Measurements from ENCODE around the gene KRT81.
"Not testable (repeated sequence)": the region's sequence is repeated elsewhere in the genome, so short reads cannot be mapped to it uniquely, and the experiment has no call there.

Gene KRT81

DNA sequence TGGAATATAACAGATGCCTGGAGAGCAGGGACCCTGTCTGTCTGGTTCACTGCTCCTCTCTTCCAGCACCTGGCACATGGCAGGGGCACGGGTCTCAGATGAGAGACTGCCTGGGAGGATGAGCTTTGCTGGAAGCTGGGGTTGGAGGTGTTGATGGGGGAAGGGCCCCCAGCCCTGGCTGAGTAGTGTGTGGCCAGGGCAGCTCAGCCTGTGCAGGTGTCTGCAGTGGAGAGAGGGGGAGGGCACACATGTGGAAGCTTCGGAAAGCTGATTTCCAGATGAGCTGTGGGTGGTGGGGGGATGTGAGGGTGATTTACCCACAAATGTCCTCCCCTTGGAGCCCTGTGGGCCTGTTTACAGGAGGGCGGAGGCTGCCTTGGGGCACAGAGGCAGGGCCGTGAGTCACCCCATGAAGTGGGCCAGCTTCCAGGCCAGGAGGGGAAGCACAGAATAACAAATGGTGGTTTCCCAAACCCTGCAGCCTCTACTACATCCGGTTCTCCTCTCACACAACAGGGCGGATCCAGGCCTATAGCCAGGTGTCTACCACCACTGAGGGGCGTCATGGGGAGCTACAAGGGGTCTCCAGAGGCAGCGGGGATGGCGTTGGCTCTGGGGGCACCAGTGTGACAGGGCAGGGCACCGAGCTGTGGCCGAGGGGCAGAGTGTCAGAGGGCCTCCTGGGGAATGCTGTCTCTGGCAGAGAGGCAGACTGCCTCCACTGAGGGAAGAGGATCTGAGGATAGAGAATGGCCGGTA is 47.3 kb downstream of the KRT81 start:
- no peaks in the 10 kb centered on the region for H3K9me3 Mint-ChIP-seq
- peak overlapping the region; percentile 61 to 89 (median 87) for H3K27ac Mint-ChIP-seq
- H3K4me3 Mint-ChIP-seq = no peak overlapping the region
- no peaks in the 10 kb centered on the region for H3K36me3 Mint-ChIP-seq (ENCODE audit: low read depth)
- peaks cover 55% of the 10 kb centered on the region for H3K27me3 Mint-ChIP-seq (ENCODE audit: low read depth)
- peaks cover 47% of the 10 kb centered on the region for H3K4me1 Mint-ChIP-seq
- TF ChIP-seq, protein P1, sequence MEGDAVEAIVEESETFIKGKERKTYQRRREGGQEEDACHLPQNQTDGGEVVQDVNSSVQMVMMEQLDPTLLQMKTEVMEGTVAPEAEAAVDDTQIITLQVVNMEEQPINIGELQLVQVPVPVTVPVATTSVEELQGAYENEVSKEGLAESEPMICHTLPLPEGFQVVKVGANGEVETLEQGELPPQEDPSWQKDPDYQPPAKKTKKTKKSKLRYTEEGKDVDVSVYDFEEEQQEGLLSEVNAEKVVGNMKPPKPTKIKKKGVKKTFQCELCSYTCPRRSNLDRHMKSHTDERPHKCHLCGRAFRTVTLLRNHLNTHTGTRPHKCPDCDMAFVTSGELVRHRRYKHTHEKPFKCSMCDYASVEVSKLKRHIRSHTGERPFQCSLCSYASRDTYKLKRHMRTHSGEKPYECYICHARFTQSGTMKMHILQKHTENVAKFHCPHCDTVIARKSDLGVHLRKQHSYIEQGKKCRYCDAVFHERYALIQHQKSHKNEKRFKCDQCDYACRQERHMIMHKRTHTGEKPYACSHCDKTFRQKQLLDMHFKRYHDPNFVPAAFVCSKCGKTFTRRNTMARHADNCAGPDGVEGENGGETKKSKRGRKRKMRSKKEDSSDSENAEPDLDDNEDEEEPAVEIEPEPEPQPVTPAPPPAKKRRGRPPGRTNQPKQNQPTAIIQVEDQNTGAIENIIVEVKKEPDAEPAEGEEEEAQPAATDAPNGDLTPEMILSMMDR (IDR thresholded peaks at IDR 0.05; ENCODE audit: unreplicated experiment in 3 of 3) = no peak

DNA sequence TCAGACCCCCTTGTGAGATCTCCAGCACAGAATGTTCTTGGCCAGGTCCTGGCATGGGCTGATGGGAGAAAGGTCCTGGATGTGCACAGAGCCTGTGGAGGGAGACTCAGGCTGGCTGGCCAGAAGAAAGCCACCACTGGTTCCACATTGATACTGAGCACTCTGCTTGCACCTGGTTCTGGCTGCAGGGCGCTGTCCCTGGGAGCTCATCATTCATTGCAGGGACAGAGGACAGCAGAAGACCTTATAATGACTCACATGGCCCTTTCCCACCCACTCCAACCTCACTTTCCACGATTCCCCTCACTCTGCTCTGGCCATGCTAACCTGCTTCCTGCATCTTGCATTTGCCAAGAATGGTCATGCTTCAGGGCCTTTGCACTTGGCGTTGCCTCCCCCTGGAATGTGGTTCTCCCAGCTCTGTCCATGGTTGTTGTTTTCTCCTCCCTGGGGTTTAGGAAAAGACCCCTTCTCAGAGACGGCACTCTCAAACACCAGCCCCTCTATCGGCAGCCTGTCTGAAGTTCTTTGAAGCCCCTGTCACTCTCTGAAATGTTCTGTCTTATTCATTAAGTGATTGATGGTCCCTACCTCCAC is 48.0 kb downstream of the KRT81 start:
- Mint-ChIP-seq H3K4me1 (peaks cover 43% of the 10 kb centered on the region), H3K9me3 (no peaks in the 10 kb centered on the region), H3K27ac (peak overlapping the region; percentile 61 to 89 (median 87)), H3K36me3 (ENCODE audit: low read depth) (no peaks in the 10 kb centered on the region), H3K4me3 (no peak overlapping the region), H3K27me3 (ENCODE audit: low read depth) (peaks cover 56% of the 10 kb centered on the region)
- TF ChIP-seq, protein P1 (IDR thresholded peaks at IDR 0.05; ENCODE audit: unreplicated experiment in 3 of 3) = no peak

DNA sequence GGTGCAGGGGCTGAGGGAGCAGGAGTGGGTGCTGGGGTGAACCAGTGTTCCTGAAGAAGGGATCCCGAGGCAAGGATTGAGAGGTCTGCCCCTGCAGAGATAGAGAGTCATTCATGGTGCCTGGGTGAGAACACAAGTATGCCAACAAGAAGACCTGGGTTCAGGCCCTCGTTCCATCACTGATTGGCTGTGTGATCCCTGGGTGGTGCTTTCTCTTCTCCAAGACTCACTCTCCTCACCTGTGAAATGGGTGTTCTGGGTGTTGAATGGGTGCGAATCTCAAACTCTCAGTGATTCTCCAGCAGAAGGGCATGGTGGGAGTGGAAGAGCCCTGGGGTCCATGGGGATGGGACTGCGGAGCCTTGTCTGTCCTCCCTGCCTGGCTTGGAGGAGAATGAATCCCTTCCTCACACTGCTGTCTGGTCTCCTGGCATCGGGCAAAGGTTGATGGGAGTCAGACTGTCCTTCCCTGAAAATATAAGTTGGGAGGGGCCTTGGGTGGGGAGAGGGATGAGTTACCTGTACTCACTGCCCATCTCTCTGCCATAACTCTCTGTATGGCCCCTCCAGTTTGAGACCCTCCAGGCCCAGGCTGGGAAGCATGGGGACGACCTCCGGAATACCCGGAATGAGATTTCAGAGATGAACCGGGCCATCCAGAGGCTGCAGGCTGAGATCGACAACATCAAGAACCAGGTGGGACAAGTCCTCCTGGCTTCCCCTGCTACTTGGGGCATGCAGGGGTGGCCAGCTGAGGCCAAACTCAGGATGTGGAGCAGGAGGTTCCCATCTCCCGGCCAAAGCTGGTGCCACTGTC is 48.7 kb downstream of the KRT81 start:
- Mint-ChIP-seq H3K4me1 (peaks cover 39% of the 10 kb centered on the region), H3K36me3 (ENCODE audit: low read depth) (no peaks in the 10 kb centered on the region), H3K9me3 (no peaks in the 10 kb centered on the region), H3K27me3 (ENCODE audit: low read depth) (peaks cover 56% of the 10 kb centered on the region), H3K27ac (peak overlapping the region in 1 of 3 experiments; percentile 87), H3K4me3 (no peak overlapping the region)
- TF ChIP-seq, protein P1 (IDR thresholded peaks at IDR 0.05; ENCODE audit: unreplicated experiment in 3 of 3) = no peak

DNA sequence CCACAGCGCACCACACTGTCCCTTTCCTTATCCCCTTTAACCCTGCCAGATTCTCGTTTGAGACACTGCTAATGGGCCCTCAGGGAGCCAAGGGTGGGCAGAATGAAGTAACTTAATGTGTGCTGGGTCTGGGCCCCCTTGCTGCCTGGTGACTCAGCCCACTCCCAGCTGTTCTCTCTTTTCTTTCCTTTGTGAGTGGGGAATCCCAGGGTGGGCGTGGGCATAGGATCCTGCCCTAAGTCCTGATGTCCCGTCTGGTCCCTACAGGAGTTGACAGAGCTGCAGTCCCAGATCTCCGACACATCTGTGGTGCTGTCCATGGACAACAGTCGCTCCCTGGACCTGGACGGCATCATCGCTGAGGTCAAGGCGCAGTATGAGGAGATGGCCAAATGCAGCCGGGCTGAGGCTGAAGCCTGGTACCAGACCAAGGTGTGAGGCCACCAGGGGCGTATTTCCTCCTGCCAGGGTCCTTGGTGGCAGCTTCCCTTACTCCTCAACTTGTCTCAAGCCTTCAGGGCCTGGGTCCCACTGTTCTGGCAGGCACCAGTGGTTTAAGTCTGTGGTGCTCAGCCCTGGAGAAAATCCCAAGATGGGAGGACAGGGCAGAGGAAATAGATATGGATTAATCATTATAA is 50.0 kb downstream of the KRT81 start:
- TF ChIP-seq, protein P1 (IDR thresholded peaks at IDR 0.05; ENCODE audit: unreplicated experiment in 3 of 3) = no peak
- Mint-ChIP-seq H3K27ac (no peak overlapping the region), H3K4me1 (peaks cover 29% of the 10 kb centered on the region)

DNA sequence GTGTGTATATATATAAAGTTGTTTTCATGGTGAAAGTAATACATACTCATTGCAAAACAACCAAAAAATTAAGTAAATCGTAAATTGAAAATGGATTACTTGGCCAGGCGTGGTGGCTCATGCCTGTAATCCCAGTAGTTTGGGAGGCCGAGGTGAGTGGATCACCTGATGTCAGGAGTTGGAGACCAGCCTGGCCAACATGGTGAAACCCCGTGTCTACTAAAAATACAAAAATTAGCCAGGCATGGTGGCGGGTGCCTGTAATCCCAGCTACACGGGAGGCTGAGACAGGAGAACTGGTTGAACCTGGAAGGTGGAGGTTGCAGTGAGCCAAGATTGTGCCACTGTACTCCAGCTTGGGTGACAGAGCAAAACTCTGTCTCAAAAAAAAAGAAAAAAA is 51.1 kb downstream of the KRT81 start:
- H3K9me3 Mint-ChIP-seq; H3K36me3 Mint-ChIP-seq (ENCODE audit: low read depth); H3K27ac Mint-ChIP-seq; H3K4me3 Mint-ChIP-seq: not testable (repeated sequence)
- Mint-ChIP-seq H3K4me1 (peaks cover 20% of the 10 kb centered on the region), H3K27me3 (ENCODE audit: low read depth) (peaks cover 57% of the 10 kb centered on the region)

More for the DNA sequence above, 50.0 kb downstream of the KRT81 start:
- Mint-ChIP-seq H3K36me3 (ENCODE audit: low read depth) (no peaks in the 10 kb centered on the region), H3K9me3 (no peaks in the 10 kb centered on the region), H3K27me3 (ENCODE audit: low read depth) (peaks cover 61% of the 10 kb centered on the region), H3K4me3 (no peak overlapping the region)

DNA sequence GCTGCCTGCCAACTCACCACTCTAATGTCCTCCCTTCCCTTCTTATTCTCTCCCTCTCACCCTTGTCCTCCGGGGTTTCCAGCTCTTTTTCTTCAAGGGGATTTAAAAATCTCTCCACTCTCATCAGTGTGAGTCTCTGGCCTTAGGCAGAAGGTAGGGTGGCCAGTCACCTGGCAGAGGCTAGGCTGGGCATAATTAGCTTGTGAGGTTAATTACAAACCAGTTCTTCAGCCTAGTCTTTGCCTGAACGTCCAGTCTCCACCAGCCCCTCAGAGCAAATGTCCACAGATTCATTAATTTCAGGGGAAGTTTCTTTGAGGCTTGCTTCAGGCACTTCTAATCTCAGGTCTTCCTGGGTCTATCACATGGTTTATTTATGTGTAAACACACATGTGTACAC is 51.6 kb downstream of the KRT81 start:
- Mint-ChIP-seq H3K27ac (peak overlapping the region in 1 of 3 experiments; percentile 34), H3K36me3 (ENCODE audit: low read depth) (no peaks in the 10 kb centered on the region), H3K27me3 (ENCODE audit: low read depth) (peaks cover 57% of the 10 kb centered on the region), H3K9me3 (no peaks in the 10 kb centered on the region), H3K4me3 (no peak overlapping the region), H3K4me1 (peaks cover 15% of the 10 kb centered on the region)
- TF ChIP-seq, protein P1 (IDR thresholded peaks at IDR 0.05; ENCODE audit: unreplicated experiment in 3 of 3) = no peak

All from nephron (organoid).